IMR-90 (cell line): Measurements from ENCODE around the gene GABARAPL1. TPM values are rescaled to one million over a fixed set of nuclear protein-coding genes. Genes with fewer than 3 reads are reported as not detected.

Experiments used
- ATAC-seq: fragments of 200-7000 bp; cut with Tn5 transposase; 2 replicates; pipeline ENCODE4 v1.9.1; 2020; ENCODE audit warnings: low read depth, mild to moderate bottlenecking, moderate library complexity
- BruUV-seq: library from RNA; stranded (reverse); fragments of 400-500 nt; replicated peaks from 2 replicates; lab custom pipeline; 2021; lab: Mats Ljungman, UMichigan
- CTCF ChIA-PET: fragments of 300-600 bp; formaldehyde crosslinking; extraction: SDS; loops from one replicate; lab custom pipeline; 2021; ENCODE audit warnings: antibody characterized with exemption; lab: Yijun Ruan, JAX
- POLR2A ChIA-PET: fragments of 300-600 bp; sonication (Branson Sonifier 250); formaldehyde crosslinking; loops from one replicate; lab custom pipeline; 2022; ENCODE audit warnings: antibody characterized with exemption; ENCODE audit not compliant: unreplicated experiment; lab: Charles Lee
- DNase-seq: peaks from one replicate; pipeline ENCODE4 v3.0.0; 2013
- H2AFZ ChIP-seq: replicated peaks from 2 replicates; pipeline ENCODE3; 2013; ENCODE audit warnings: low read length, mild to moderate bottlenecking; ENCODE audit not compliant: poor library complexity
- H2AK5ac ChIP-seq: 2 replicates; pipeline ENCODE4 v1.6.1; 2013; ENCODE audit warnings: low read depth, low read length, inconsistent platforms
- H2AK9ac ChIP-seq: replicated peaks from 2 replicates; pipeline ENCODE3; 2013; ENCODE audit warnings: mild to moderate bottlenecking, low read depth, low read length, moderate library complexity; ENCODE audit not compliant: poor library complexity
- H2BK120ac ChIP-seq: 2 replicates; pipeline ENCODE4 v1.6.1; 2013; ENCODE audit warnings: low read depth, low read length, inconsistent platforms
- H2BK15ac ChIP-seq: 3 replicates; pipeline ENCODE4 v1.6.1; 2013; ENCODE audit warnings: low read depth, low read length, inconsistent platforms
- H2BK20ac ChIP-seq: 2 replicates; pipeline ENCODE4 v1.6.1; 2013; ENCODE audit warnings: low read depth, mild to moderate bottlenecking, inconsistent platforms, low read length, moderate library complexity
- H2BK5ac ChIP-seq: 2 replicates; pipeline ENCODE4 v1.6.1; 2013; ENCODE audit warnings: mild to moderate bottlenecking, low read depth, low read length, inconsistent platforms; ENCODE audit not compliant: poor library complexity, severe bottlenecking
- H3K14ac ChIP-seq: replicated peaks from 2 replicates; pipeline ENCODE4 v1.6.1; 2013; ENCODE audit warnings: low read depth, low read length, inconsistent platforms
- H3K18ac ChIP-seq: 2 replicates; pipeline ENCODE4 v1.6.1; 2013; ENCODE audit warnings: low read depth, low read length, control low read depth
- H3K23ac ChIP-seq: 2 replicates; pipeline ENCODE4 v1.6.1; 2013; ENCODE audit warnings: low read depth, low read length, inconsistent platforms
- H3K27ac ChIP-seq: 2 replicates; pipeline ENCODE4 v1.5.1; 2013; ENCODE audit warnings: mild to moderate bottlenecking, control low read depth, low read length; ENCODE audit not compliant: insufficient read depth
- H3K27me3 ChIP-seq: 2 replicates; pipeline ENCODE4 v1.6.1; 2013; ENCODE audit warnings: low read length; ENCODE audit not compliant: control insufficient read depth, insufficient read depth
- H3K36me3 ChIP-seq: 2 replicates; pipeline ENCODE4 v1.6.1; 2013; ENCODE audit warnings: low read length, mixed read lengths; ENCODE audit not compliant: control insufficient read depth, insufficient read depth
- H3K4ac ChIP-seq: 2 replicates; pipeline ENCODE4 v1.6.1; 2013; ENCODE audit warnings: low read depth, low read length, inconsistent platforms
- H3K4me1 ChIP-seq: 2 replicates; pipeline ENCODE4 v1.6.1; 2013; ENCODE audit warnings: low read length, mixed read lengths; ENCODE audit not compliant: control insufficient read depth, insufficient read depth
- H3K4me2 ChIP-seq: 2 replicates; pipeline ENCODE4 v1.6.1; 2013; ENCODE audit warnings: low read depth, mild to moderate bottlenecking, control low read depth, low read length, moderate library complexity
- H3K4me3 ChIP-seq: 2 replicates; pipeline ENCODE4 v1.5.1; 2013; ENCODE audit warnings: low read depth, mild to moderate bottlenecking, control low read depth, low read length, moderate library complexity; ENCODE audit not compliant: insufficient read depth
- H3K56ac ChIP-seq: 2 replicates; pipeline ENCODE4 v1.6.1; 2013; ENCODE audit warnings: low read length, inconsistent platforms; ENCODE audit not compliant: insufficient read depth; ENCODE audit errors: extremely low read depth
- H3K79me1 ChIP-seq, 2 experiments: 2 replicates each; pipeline ENCODE4 v1.6.1; 2013; ENCODE audit warnings: low read length in 2 of 2, inconsistent platforms in 1 of 2, low read depth in 1 of 2
- H3K9ac ChIP-seq: 2 replicates; pipeline ENCODE4 v1.6.1; 2013; ENCODE audit warnings: low read depth, low read length, control low read depth
- H3K9me1 ChIP-seq: 2 replicates; pipeline ENCODE4 v1.6.1; 2013; ENCODE audit warnings: low read length, inconsistent platforms; ENCODE audit not compliant: insufficient read depth
- H3K9me3 ChIP-seq: 2 replicates; pipeline ENCODE4 v1.6.1; 2013; ENCODE audit warnings: low read length; ENCODE audit not compliant: control insufficient read depth, insufficient read depth
- H4K20me1 ChIP-seq: 2 replicates; pipeline ENCODE4 v1.6.1; 2013; ENCODE audit warnings: low read length, inconsistent platforms; ENCODE audit not compliant: insufficient read depth
- H4K5ac ChIP-seq: 2 replicates; pipeline ENCODE4 v1.6.1; 2013; ENCODE audit warnings: mild to moderate bottlenecking, low read depth, low read length, control low read depth
- H4K8ac ChIP-seq, 2 experiments: 2 replicates each; pipeline ENCODE4 v1.6.1; 2013; ENCODE audit warnings: low read depth in 2 of 2, low read length in 2 of 2, control low read depth in 1 of 2, inconsistent platforms in 1 of 2
- H4K91ac ChIP-seq: 2 replicates; pipeline ENCODE4 v1.6.1; 2013; ENCODE audit warnings: low read depth, low read length, inconsistent platforms; ENCODE audit not compliant: insufficient read depth
- CEBPB ChIP-seq: IDR thresholded peaks from 2 replicates; pipeline ENCODE4 v1.6.1; 2012; ENCODE audit warnings: low read depth, low read length, improper control_type of control experiment
- CHD1 ChIP-seq: IDR thresholded peaks from 2 replicates; pipeline ENCODE4 v1.6.1; 2012; ENCODE audit warnings: low read depth, low read length, improper control_type of control experiment
- CTCF ChIP-seq: conservative IDR thresholded peaks from 2 replicates; pipeline ENCODE4 v1.5.1; 2012; ENCODE audit warnings: mild to moderate bottlenecking, low read depth, low read length, improper control_type of control experiment
- ELK1 ChIP-seq: fragments of 150-350 bp; IDR thresholded peaks from 2 replicates; pipeline ENCODE4 v1.6.1; 2016; ENCODE audit warnings: low read depth, mild to moderate bottlenecking, low read length, moderate library complexity, borderline replicate concordance
- MAZ ChIP-seq: IDR thresholded peaks from 2 replicates; pipeline ENCODE4 v1.6.1; 2012; ENCODE audit warnings: low read depth, mild to moderate bottlenecking, low read length, improper control_type of control experiment, moderate library complexity, borderline replicate concordance
- MXI1 ChIP-seq: IDR thresholded peaks from 2 replicates; pipeline ENCODE4 v1.6.1; 2012; ENCODE audit warnings: low read depth, mild to moderate bottlenecking, low read length, moderate library complexity, borderline replicate concordance
- NFE2L2 ChIP-seq: fragments of 150-350 bp; IDR thresholded peaks from 2 replicates; pipeline ENCODE4 v1.6.1; 2016; ENCODE audit warnings: low read depth, mild to moderate bottlenecking, low read length
- POLR2A ChIP-seq: IDR thresholded peaks from 2 replicates; pipeline ENCODE4 v1.6.1; 2012; ENCODE audit warnings: mild to moderate bottlenecking, low read depth, low read length
- RAD21 ChIP-seq: IDR thresholded peaks from 2 replicates; pipeline ENCODE4 v1.6.1; 2012; ENCODE audit warnings: low read length, improper control_type of control experiment
- SMC3 ChIP-seq: fragments of 150-350 bp; IDR thresholded peaks from 2 replicates; pipeline ENCODE4 v1.6.1; 2016; ENCODE audit warnings: low read depth, mild to moderate bottlenecking, antibody characterized with exemption, low read length, moderate library complexity
- WGBS, 2 experiments: methylation state at CpG; one replicate each; pipeline versions ENCODE4 v1.1.5 to v1.1.7; 2013; ENCODE audit warnings: missing lambda C conversion rate in 2 of 2; ENCODE audit not compliant: insufficient read length in 1 of 2; ENCODE audit errors: extremely low coverage in 2 of 2; 5-methylcytosine and 5-hydroxymethylcytosine counted together
- dilution Hi-C: fragments of 300-500 bp; cut with HindIII; formaldehyde crosslinking; loops from one replicate; pipeline ENCODE4 v1.14.3; 2018; ENCODE audit warnings: low sequenced_read_pairs; ENCODE audit not compliant: unreplicated experiment
- in situ Hi-C: fragments of 300-500 bp; cut with MboI; formaldehyde crosslinking; loops from 3 replicates; pipeline ENCODE4 v1.14.3; 2019; ENCODE audit warnings: low sequenced_read_pairs, inconsistent platforms, mixed read lengths
- intact Hi-C: fragments of 100-400 bp; cut with micrococcal nuclease; formaldehyde crosslinking; loops from 2 replicates; pipeline ENCODE4 v1.10.0; 2022
- polyA plus RNA-seq, 3 experiments: library from polyadenylated mRNA; depleted of rRNA; stranded (reverse); fragments of >200 nt; gene quantifications; 2 replicates each; pipeline ENCODE4 v1.2.3, GENCODE V29; 2012; ENCODE audit warnings: low replicate concordance in 1 of 3
- total RNA-seq: library from RNA; depleted of rRNA; stranded (reverse); fragments of >200 nt; gene quantifications from 2 replicates; pipeline ENCODE4 v1.2.3, GENCODE V29; 2012

Gene GABARAPL1
- total and polyA plus RNA-seq, 2 of the 4 experiments (the other 2 are of a cell fraction) = 51.6 to 93.6 TPM

GRCh38 chr12:10175846-10176636 lies 36.6 kb upstream of the GABARAPL1 start:
- Histone ChIP-seq H2AFZ (no peak overlapping the region), H4K20me1 (no peaks in the 10 kb centered on the region), H3K4me2 (no peak overlapping the region), H3K27me3 (no peaks in the 10 kb centered on the region), H3K9ac (no peak overlapping the region), H3K4me1 (peaks cover 15% of the 10 kb centered on the region), H3K27ac (no peak overlapping the region), H2BK120ac (peak overlapping the region; percentile 26; the same call in 1 of the 2 replicates), H3K36me3 (no peaks in the 10 kb centered on the region), H3K18ac (peak overlapping the region; percentile 49; the same call in 1 of the 2 replicates), H3K56ac (no peak overlapping the region), H3K79me1 (0 out of 4 replicates have a peak, but pooled peaks cover 0 to 4% of the 10 kb centered on the region in 2 experiments), H2BK5ac (no peak overlapping the region), H2AK5ac (no peak overlapping the region; the same call in none of the 2 replicates), H2AK9ac (no peak overlapping the region), H2BK15ac (peak overlapping the region; percentile 60; the same call in 1 of the 3 replicates), H3K4ac (no peak overlapping the region; the same call in 1 of the 2 replicates), H2BK20ac (peak overlapping the region; percentile 18; the same call in 1 of the 2 replicates), H4K91ac (no peak overlapping the region), H3K9me1 (no peaks in the 10 kb centered on the region; the same call in 1 of the 2 replicates), H3K23ac (no peak overlapping the region), H3K14ac (no peak overlapping the region), H3K9me3 (no peaks in the 10 kb centered on the region), H3K4me3 (no peak overlapping the region), H4K5ac (no peak overlapping the region), H4K8ac (0 out of 4 replicates have a peak overlapping the region, but pooled peaks of 1 of the 2 experiments have one; percentile 23)
- ChIA-PET POLR2A (no interaction called here), CTCF (interaction anchor here (0.7 to 1.0 kb wide), 2 partner anchors 9 to 23 kb away, joined by 3 read pairs; no protein-coding TSS in a partner anchor)
- no peak for ATAC-seq
- in situ Hi-C loops (no loop called here), dilution Hi-C loops (no loop called here), intact Hi-C loops (no loop called here)
- TF ChIP-seq ELK1 = no peak
- TF ChIP-seq NFE2L2 = no peak
- TF ChIP-seq CEBPB = no peak
- no peak for TF ChIP-seq RAD21
- no peak for TF ChIP-seq POLR2A
- no peak for TF ChIP-seq MAZ
- TF ChIP-seq CHD1 = no peak
- TF ChIP-seq MXI1 = no peak
- no peak for TF ChIP-seq CTCF
- TF ChIP-seq SMC3 = no peak
- WGBS, 2 experiments = 94% methylated on average over 4 of the region's 5 CpGs; no CpG with 5 or more reads in 1 of the 2 experiments
- DNase-seq = no peak
- no TSS peak for BruUV-seq
